ENCODE data around the gene CHCHD1. TPM values are rescaled to one million over a fixed set of nuclear protein-coding genes. Genes with fewer than 3 reads are reported as not detected.
A peak's percentile ranks its signal among the peaks of the same experiment; 100 is the strongest.
"Not testable (repeated sequence)": the region's sequence is repeated elsewhere in the genome, so short reads cannot be mapped to it uniquely, and the experiment has no call there.

Gene CHCHD1
- 30.6 TPM for polyA plus RNA-seq (ENCODE audit: insufficient read length)

- peak; percentile 94 for DNase-seq
Observed at GRCh38 chr10:73781879-73782748, at the start of gene CHCHD1. CHCHD1 (plus strand) TSS chr10:73782048; CDS start chr10:73782076, 28 bp downstream.

DNA sequence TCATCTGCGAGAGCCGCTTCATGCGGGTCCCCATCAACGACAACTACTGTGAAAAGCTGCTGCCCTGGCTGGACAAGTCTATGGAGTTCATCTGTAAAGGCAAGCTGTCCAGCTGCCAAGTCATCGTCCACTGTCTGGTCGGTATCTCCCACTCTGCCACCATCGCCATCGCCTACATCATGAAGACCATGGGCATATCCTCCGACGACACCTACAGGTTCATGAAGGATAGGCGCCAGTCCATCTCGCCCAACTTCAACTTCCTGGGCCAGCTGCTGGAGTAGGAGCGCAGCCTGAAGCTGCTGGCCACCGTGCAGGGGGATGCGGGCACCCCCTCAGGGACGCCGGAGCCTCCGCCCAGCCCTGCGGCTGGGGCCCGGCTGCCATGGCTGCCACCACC lies 49.4 kb upstream of the CHCHD1 start:
- DNase-seq = no peak

DNA sequence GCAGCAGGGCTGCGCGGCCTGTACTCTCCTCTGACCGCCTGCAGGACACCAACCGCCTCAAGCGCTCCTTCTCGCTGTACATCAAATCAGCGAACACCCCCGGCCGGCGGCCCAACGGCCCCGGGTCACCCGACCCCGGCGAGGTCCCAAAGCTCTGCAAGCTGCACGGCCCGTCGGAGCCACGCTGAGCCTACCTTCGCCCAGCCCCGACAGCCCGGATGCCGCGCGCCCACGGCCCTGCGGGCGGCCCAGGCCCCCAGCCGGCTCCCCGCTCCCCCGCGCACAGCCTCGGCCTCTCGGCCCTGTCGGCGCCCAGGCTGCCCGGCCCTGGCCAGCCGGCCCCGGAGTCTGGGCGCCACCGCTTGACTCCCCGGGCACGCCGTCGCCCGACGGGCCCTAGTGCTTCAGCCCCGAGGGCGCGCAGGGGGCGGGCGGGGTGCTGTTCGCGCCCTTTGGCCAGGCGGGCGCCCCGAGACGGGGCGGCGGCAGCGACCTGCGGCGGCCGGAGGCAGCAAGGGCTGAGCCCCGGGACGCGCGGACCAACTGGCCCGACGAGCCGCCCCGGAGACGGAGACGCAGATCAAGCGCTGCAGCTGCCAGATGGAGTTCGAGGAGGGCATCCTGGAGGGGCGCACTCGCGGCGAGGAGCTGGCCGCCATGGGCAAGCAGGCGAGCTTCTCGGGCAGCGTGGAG lies 48.8 kb upstream of the CHCHD1 start:
- DNase-seq = no peak

GRCh38 chr10:73734028-73734720 lies 47.7 kb upstream of the CHCHD1 start:
- DNase-seq = no peak

- DNase-seq = no peak
Observed at GRCh38 chr10:73734796-73735305, 47.0 kb upstream of the CHCHD1 start.

- DNase-seq = not testable (repeated sequence)
Observed at GRCh38 chr10:73740501-73741254, 41.2 kb upstream of the CHCHD1 start.

- DNase-seq = no peak
Observed at GRCh38 chr10:73742454-73742734, 39.5 kb upstream of the CHCHD1 start.

GRCh38 chr10:73743327-73743904 lies 38.4 kb upstream of the CHCHD1 start:
- DNase-seq = no peak

DNA sequence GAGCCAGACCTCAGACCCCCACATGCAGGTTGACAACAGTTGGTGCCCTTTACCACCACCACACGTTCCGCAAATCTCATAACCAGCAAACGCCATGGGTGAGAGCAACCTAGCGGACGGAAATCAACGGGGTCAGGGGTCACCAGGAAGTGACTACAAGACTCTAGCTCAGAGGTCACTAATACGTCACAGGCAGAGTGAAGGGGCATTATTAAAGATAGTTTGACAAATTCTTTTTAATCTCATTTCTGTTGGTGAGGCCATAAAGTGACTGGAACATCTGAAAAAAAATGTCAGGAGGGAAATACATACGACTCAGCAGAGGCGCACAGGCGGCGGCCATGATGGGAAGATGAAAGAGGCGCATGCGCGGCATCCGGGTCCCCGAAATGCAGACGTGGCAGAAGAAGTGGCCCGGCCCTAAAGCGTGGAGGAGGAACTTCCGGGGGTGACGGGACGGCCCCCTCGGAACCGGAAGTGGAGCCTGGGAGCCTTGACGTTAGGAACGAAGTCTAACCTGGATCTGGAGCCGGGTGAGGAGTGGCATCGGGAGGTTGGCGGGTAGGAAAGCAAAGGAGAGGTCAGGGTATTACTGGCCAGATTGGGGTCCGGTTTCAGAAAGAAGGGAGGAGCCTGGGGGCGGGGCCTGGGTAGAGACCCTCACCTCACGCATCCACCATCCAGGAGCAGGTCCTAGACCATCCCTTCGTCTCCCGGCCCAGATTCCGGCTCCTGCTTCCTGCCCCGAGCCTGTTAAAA lies 37.8 kb upstream of the CHCHD1 start, which contains the start of gene SEC24C:
Gene SEC24C, plus strand, starts transcription at position 468 of the 759 bp plus-strand sequence. CDS start 2,461 bp downstream, outside the sequence.
- peak; percentile 98 for DNase-seq

DNA sequence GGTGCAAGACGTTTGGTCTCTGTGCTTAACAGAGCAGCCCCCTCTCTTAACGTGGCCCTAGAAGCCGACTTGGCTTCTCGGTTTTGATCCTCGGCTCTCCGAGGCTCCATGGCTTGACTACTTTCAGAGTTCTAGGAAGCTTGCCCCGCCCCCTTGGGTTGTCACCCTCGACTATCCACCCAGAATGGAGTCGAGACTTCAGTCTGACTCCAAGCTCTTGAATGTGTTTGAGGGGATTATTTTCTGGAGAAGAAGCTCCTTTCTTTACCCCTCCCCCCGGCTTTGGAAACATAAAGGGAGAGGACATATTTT lies 37.2 kb upstream of the CHCHD1 start:
- no peak for DNase-seq

DNA sequence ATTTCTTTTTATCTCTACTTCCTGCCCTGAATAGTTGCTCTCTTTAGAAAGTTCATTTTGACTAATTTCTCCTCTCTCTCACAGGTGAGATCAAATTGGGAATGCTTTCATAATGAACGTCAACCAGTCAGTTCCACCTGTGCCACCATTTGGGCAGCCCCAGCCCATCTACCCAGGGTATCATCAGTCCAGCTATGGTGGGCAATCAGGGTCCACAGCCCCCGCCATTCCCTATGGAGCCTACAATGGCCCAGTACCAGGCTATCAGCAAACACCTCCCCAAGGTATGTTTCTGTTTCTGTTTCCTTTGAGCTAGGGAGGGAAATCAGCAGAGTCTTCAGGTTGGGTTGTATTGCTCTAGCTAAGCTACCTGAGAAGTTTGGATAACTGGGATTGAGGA lies 35.1 kb upstream of the CHCHD1 start:
- no peak for DNase-seq

GRCh38 chr10:73750819-73751218 lies 31.0 kb upstream of the CHCHD1 start:
- DNase-seq = no peak

DNA sequence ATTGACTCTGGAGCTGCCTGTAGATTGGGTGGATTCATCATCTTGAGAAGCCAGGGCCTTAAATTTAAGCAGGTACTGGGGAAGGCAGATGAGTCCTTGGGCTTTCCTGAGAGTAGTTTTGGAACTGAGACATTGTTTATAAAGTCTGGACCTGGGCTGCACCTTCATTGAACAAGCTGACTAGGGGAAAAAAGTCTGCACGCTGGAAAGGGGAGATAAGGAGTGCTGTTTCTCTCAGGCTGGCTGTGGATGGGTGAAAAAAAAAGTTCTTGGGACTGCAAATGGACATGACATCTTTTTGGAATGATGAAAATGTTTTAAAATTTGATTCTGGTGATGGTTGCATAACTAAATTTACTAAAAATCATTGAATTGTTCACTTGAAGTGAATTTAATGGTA lies 25.7 kb upstream of the CHCHD1 start:
- no peak for DNase-seq

GRCh38 chr10:73758704-73759511 lies 22.9 kb upstream of the CHCHD1 start:
- DNase-seq = no peak

GRCh38 chr10:73759512-73760115 lies 22.2 kb upstream of the CHCHD1 start:
- DNase-seq = no peak

- DNase-seq = no peak
Observed at GRCh38 chr10:73761781-73762180, 20.1 kb upstream of the CHCHD1 start.

GRCh38 chr10:73762915-73763314 lies 18.9 kb upstream of the CHCHD1 start:
- DNase-seq = no peak

- DNase-seq = no peak
Observed at GRCh38 chr10:73763343-73763742, 18.5 kb upstream of the CHCHD1 start.

- no peak for DNase-seq
Observed at GRCh38 chr10:73765066-73765465, 16.8 kb upstream of the CHCHD1 start.

DNA sequence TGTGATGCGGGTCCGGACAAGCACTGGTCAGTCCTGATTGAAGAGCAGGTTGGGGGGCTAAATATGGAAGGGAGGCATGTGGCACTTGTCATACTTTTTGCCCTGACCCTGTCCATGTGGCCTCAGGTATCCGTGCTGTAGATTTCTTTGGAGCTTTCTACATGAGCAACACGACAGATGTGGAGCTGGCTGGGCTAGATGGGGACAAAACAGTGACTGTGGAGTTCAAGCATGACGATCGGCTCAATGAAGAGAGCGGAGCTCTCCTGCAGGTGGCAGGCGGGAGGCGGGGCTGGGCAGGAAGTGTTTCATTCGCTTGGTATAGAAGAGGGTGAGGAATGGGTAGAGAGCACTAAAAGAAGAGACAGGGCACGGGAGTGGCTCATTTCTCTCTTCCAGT lies 13.0 kb upstream of the CHCHD1 start:
- DNase-seq = no peak
